AG20443 (cell line): ENCODE measurements around the gene CAPZA3.
"Not testable (repeated sequence)": the region's sequence is repeated elsewhere in the genome, so short reads cannot be mapped to it uniquely, and the experiment has no call there.

Experiments used
- DNase-seq: peaks from one replicate; pipeline ENCODE4 v3.0.0; 2012; ENCODE audit warnings: low spot score, mixed read lengths

Gene CAPZA3

GRCh38 chr12:18753481-18754123, 15.7 kb downstream of the CAPZA3 start:
- no peak for DNase-seq

- no peak for DNase-seq
Observed at GRCh38 chr12:18754124-18754707, 16.3 kb downstream of the CAPZA3 start.

GRCh38 chr12:18755341-18755740, 17.4 kb downstream of the CAPZA3 start:
- DNase-seq = no peak

- not testable (repeated sequence) for DNase-seq
Observed at GRCh38 chr12:18766479-18766878, 28.6 kb downstream of the CAPZA3 start.

GRCh38 chr12:18782827-18783226, 44.9 kb downstream of the CAPZA3 start:
- DNase-seq = no peak

GRCh38 chr12:18785465-18785864, 47.5 kb downstream of the CAPZA3 start:
- not testable (repeated sequence) for DNase-seq
